A549 (cell line): Measurements from ENCODE around the gene C15orf62. TPM values are rescaled to one million over a fixed set of nuclear protein-coding genes. Genes with fewer than 3 reads are reported as not detected.

Experiments
- ATAC-seq, 2 experiments: fragments of 200-7000 bp in 1 of 2; fragments of >200 bp in 1 of 2; cut with Nextera tagmentation in 1 of 2; cut with Tn5 transposase in 1 of 2; 3 replicates each; pipeline versions ENCODE4 v1.8.0 to v1.9.1; 2018 to 2020; ENCODE audit warnings: mild to moderate bottlenecking in 1 of 2, moderate library complexity in 1 of 2
- CTCF ChIA-PET: fragments of 300-600 bp; sonication (Branson Sonifier 250); formaldehyde crosslinking; extraction: SDS; loops from one replicate; lab custom pipeline; 2021; ENCODE audit warnings: antibody characterized with exemption, inconsistent platforms; lab: Yijun Ruan, JAX
- POLR2A ChIA-PET: fragments of 350-600 bp; formaldehyde crosslinking; extraction: SDS; loops from one replicate; lab custom pipeline; 2021; ENCODE audit warnings: antibody characterized with exemption, inconsistent platforms; lab: Yijun Ruan, JAX
- DNase-seq, 2 experiments: peaks; one replicate each; pipeline versions ENCODE4 v3.0.0 to v3.0.0-alpha.2; 2011 to 2016; ENCODE audit warnings: low read depth in 1 of 2, low spot score in 1 of 2
- FAIRE-seq: peaks from 2 replicates; lab custom pipeline; 2011; peaks lifted over from hg19 to GRCh38; lab: Jason Lieb, UNC
- H3K27ac ChIP-seq, 2 experiments: fragments of >200 bp; sonication (Bioruptor Twin); formaldehyde crosslinking; 3 replicates each; pipeline ENCODE4 v1.5.1; 2016 to 2017
- H3K4me1 ChIP-seq: fragments of >200 bp; sonication (Bioruptor Twin); formaldehyde crosslinking; 3 replicates; pipeline ENCODE4 v1.6.1; 2016
- H3K4me2 ChIP-seq: fragments of >200 bp; sonication (Bioruptor Twin); formaldehyde crosslinking; 3 replicates; pipeline ENCODE4 v1.6.1; 2016
- H3K4me3 ChIP-seq: fragments of >200 bp; sonication (Bioruptor Twin); formaldehyde crosslinking; 3 replicates; pipeline ENCODE4 v1.5.1; 2016
- H3K9me3 ChIP-seq: fragments of >200 bp; sonication (Bioruptor Twin); formaldehyde crosslinking; 3 replicates; pipeline ENCODE4 v1.6.1; 2016
- BHLHE40 ChIP-seq: IDR thresholded peaks from 2 replicates; pipeline ENCODE4 v1.6.1; 2012; ENCODE audit warnings: low read depth, low read length, inconsistent platforms
- CBX2 ChIP-seq: fragments of 200-600 bp; sonication (generic); IDR thresholded peaks from 2 replicates; pipeline ENCODE4 v1.6.1; 2016; ENCODE audit warnings: low read depth, mild to moderate bottlenecking, borderline replicate concordance
- CHD2 ChIP-seq: fragments of 150-350 bp; IDR thresholded peaks from 2 replicates; pipeline ENCODE4 v1.6.1; 2014; ENCODE audit warnings: low read length; ENCODE audit not compliant: partially characterized antibody
- FOXS1 ChIP-seq: fragments of 250-450 bp; sonication (Bioruptor Pico); IDR thresholded peaks from 2 replicates; pipeline ENCODE4 v1.5.0; 2020; ENCODE audit warnings: mild to moderate bottlenecking, moderate library complexity
- GATA3 ChIP-seq: IDR thresholded peaks from 2 replicates; pipeline ENCODE4 v1.6.1; 2012; ENCODE audit warnings: borderline replicate concordance
- HES2 ChIP-seq: fragments of >200 bp; sonication (Bioruptor Twin); formaldehyde crosslinking; IDR thresholded peaks from 2 replicates; pipeline ENCODE4 v1.6.1; 2016
- HOXB13 ChIP-seq: fragments of 250-450 bp; sonication (Bioruptor Pico); IDR thresholded peaks from 2 replicates; pipeline ENCODE4 v1.5.0; 2020; ENCODE audit warnings: low read depth, mild to moderate bottlenecking, moderate library complexity
- JUNB ChIP-seq: fragments of >200 bp; sonication (Bioruptor Twin); formaldehyde crosslinking; IDR thresholded peaks from 2 replicates; pipeline ENCODE4 v1.6.1; 2016
- KDM1A ChIP-seq: fragments of 200-600 bp; sonication (generic); IDR thresholded peaks from 2 replicates; pipeline ENCODE4 v1.6.1; 2016; ENCODE audit warnings: low read depth, mild to moderate bottlenecking
- KDM5A ChIP-seq: fragments of 200-600 bp; sonication (generic); IDR thresholded peaks from 2 replicates; pipeline ENCODE4 v1.6.1; 2016; ENCODE audit warnings: antibody characterized with exemption, mild to moderate bottlenecking
- MAFK ChIP-seq: fragments of 450-650 bp; IDR thresholded peaks from 2 replicates; pipeline ENCODE4 v1.6.1; 2014; ENCODE audit not compliant: partially characterized antibody
- MYC ChIP-seq: IDR thresholded peaks from 2 replicates; pipeline ENCODE4 v1.6.1; 2012; ENCODE audit warnings: mild to moderate bottlenecking, inconsistent platforms, low read length, improper control_type of control experiment, borderline replicate concordance
- NPAS2 ChIP-seq: fragments of 250-450 bp; sonication (Bioruptor Pico); IDR thresholded peaks from 2 replicates; pipeline ENCODE4 v1.8.0; 2022; ENCODE audit warnings: mild to moderate bottlenecking, moderate library complexity, borderline replicate concordance
- PHF8 ChIP-seq: fragments of 200-600 bp; sonication (generic); IDR thresholded peaks from 2 replicates; pipeline ENCODE4 v1.6.1; 2016; ENCODE audit warnings: low read depth, mild to moderate bottlenecking, antibody characterized with exemption, moderate library complexity, borderline replicate concordance
- RARB ChIP-seq: fragments of 250-450 bp; sonication (Bioruptor Pico); IDR thresholded peaks from 2 replicates; pipeline ENCODE4 v1.8.0; 2021; ENCODE audit warnings: mild to moderate bottlenecking, moderate library complexity
- RCOR1 ChIP-seq: fragments of 150-350 bp; IDR thresholded peaks from 2 replicates; pipeline ENCODE4 v1.6.1; 2014; ENCODE audit warnings: antibody characterized with exemption, low read length, low read depth
- RNF2 ChIP-seq: fragments of 200-600 bp; sonication (generic); IDR thresholded peaks from 2 replicates; pipeline ENCODE4 v1.6.1; 2016; ENCODE audit warnings: low read depth, mild to moderate bottlenecking, antibody characterized with exemption, moderate library complexity, borderline replicate concordance
- SREBF2 ChIP-seq: fragments of 450-650 bp; IDR thresholded peaks from 2 replicates; pipeline ENCODE4 v1.6.1; 2014; ENCODE audit warnings: mild to moderate bottlenecking, moderate library complexity
- TFCP2L1 ChIP-seq: fragments of 250-450 bp; sonication (Bioruptor Pico); IDR thresholded peaks from 2 replicates; pipeline ENCODE4 v1.5.0; 2021; ENCODE audit warnings: mild to moderate bottlenecking
- USF2 ChIP-seq: fragments of 450-650 bp; IDR thresholded peaks from 2 replicates; pipeline ENCODE4 v1.6.1; 2014; ENCODE audit warnings: antibody characterized with exemption
- ZSCAN20 ChIP-seq: fragments of 250-450 bp; sonication (Bioruptor Pico); IDR thresholded peaks from 2 replicates; pipeline ENCODE4 v1.8.0; 2022; ENCODE audit warnings: mild to moderate bottlenecking, moderate library complexity
- WGBS: methylation state at CpG from one replicate; pipeline ENCODE4 v1.1.6; 2017; ENCODE audit errors: missing lambda C conversion rate; 5-methylcytosine and 5-hydroxymethylcytosine counted together
- polyA plus RNA-seq, 4 experiments: library from polyadenylated mRNA; depleted of rRNA in 3 of 4; stranded (reverse); fragments of >200 nt; fragmentation: RNase III in 1 of 4; extraction: RNeasy Plus Mini Kit Qiagen cat#74134 plus additional on column Dnase treatment in 1 of 4; gene quantifications; 2 replicates in 3 of 4; 3 replicates in 1 of 4; pipeline ENCODE4 v1.2.3, GENCODE V29; 2011 to 2017
- TF ChIP-seq, protein P1 (sequence below): IDR thresholded peaks from 2 replicates; pipeline ENCODE4 v1.6.1; 2012
- TF ChIP-seq, protein P2 (sequence below): fragments of >200 bp; sonication (Bioruptor Twin); formaldehyde crosslinking; IDR thresholded peaks from 3 replicates; pipeline ENCODE4 v1.6.1; 2016
- TF ChIP-seq, protein P3 (sequence below): fragments of 200-600 bp; sonication (generic); IDR thresholded peaks from 2 replicates; pipeline ENCODE4 v1.6.1; 2016; ENCODE audit warnings: antibody characterized with exemption, mild to moderate bottlenecking, moderate library complexity
- TF ChIP-seq, protein P4 (sequence below): IDR thresholded peaks from 2 replicates; pipeline ENCODE4 v1.6.1; 2012; ENCODE audit warnings: low read depth, borderline replicate concordance

Gene C15orf62
- polyA plus RNA-seq, 2 of the 4 experiments (the other 2 are of a cell fraction), result 0.10 to 0.13 TPM

DNA sequence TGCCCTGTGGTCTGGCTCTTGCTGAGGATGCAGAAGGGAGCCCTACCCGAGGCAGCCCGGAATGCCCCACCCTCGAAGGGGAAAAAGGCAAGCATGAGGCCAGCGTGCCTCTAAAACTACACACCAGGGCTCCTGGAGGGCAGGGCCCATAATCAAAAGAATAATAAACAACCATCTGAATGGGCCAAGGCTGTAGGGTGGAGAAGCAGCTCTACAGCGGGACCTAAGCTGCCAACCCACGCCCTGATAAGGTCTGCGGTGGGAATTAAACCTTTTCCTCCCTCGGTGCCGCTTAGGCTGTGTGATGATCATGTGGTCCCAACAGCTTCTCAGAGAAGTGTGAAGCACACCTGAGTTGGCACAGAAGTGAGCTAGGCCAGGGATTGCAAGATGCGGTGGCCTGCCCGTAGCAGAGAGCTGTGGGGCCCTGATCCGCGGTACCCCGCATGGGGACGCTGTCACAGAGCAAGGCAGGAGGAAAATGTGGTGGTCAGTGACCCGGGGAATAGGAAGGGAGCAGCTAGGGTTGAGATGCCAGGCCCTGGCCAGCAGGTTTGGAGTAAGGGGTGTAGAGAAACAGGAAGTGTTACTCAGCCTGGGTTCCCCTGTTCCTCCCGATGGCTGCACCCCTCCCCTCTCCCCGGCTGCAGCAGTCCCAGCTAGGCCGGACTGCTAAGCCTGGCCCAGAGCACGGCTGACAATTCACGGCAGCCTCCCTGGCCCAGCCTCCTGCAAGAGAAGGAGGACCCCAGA, 1.1 kb upstream of the C15orf62 start:
- ChIA-PET POLR2A (no interaction called here), CTCF (interaction anchor here (0.6 to 6.1 kb wide), 6 partner anchors 9 to 91 kb away, joined by 3 to 40 read pairs (median 6); no protein-coding TSS in a partner anchor)
- Histone ChIP-seq H3K4me2 (no peak overlapping the region), H3K4me3 (no peak overlapping the region), H3K4me1 (peaks cover 14% of the 10 kb centered on the region; the same call in 2 of the 3 replicates), H3K27ac (no peak overlapping the region)
- DNase-seq, result no peak
- WGBS, result 87% methylated on average over 17 of the region's 21 CpGs
- ATAC-seq, result no peak
- no peak for FAIRE-seq
- TF ChIP-seq HES2 (no peak), USF2 (no peak), CHD2 (no peak), MAFK (no peak), KDM1A (no peak), CBX2 (no peak), ZSCAN20 (CRISPR knock-in tag) (no peak)
- TF ChIP-seq, all 56 proteins: peak for 0
- no peaks in the 10 kb centered on the region for H3K9me3 ChIP-seq

GRCh38 chr15:40770147-40770721, 454 bp downstream of the C15orf62 start:
- ChIA-PET CTCF (interaction anchor here (0.6 to 2.9 kb wide), 5 partner anchors 12 to 329 kb away, joined by 3 to 19 read pairs (median 4); no protein-coding TSS in a partner anchor), POLR2A (no interaction called here)
- ATAC-seq, result no peak
- WGBS, result 98% methylated on average over 3 of the region's 17 CpGs
- no peak overlapping the region for H3K4me3 ChIP-seq
- no peak overlapping the region for H3K27ac ChIP-seq
- H3K9me3 ChIP-seq, result no peaks in the 10 kb centered on the region
- no peak for TF ChIP-seq TFCP2L1 (CRISPR knock-in tag)
- no peak for TF ChIP-seq FOXS1
- no peak for TF ChIP-seq BHLHE40
- TF ChIP-seq KDM1A, result no peak
- no peak for TF ChIP-seq RCOR1
- TF ChIP-seq JUNB, result no peak
- TF ChIP-seq MYC, result no peak
- TF ChIP-seq SREBF2, result no peak
- no peak overlapping the region for H3K4me2 ChIP-seq
- FAIRE-seq, result no peak
- peaks cover 3% of the 10 kb centered on the region; the same call in 2 of the 3 replicates for H3K4me1 ChIP-seq
- no peak for DNase-seq

DNA sequence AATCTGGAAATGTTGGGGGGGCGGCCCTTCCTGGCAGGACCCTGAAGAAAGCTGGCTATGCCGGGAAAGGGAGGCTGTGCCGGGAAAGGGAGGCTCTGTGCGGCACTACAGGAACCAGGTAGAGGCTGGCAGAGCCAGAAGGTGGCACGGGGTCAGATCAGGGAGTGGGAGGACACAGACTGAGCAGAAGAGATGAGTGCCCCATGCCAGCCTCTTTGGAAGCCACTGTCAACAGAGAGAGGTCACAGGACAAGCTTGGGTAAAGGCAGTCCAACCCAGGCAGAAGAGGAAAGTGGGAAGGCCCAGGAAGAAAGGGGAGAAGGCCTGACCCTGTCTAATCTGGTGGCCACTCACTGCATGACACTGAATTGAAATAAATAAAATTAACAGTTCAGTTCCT, 1.5 kb downstream of the C15orf62 start:
- FAIRE-seq, result no peak
- peaks cover 3% of the 10 kb centered on the region; the same call in 1 of the 3 replicates for H3K4me1 ChIP-seq
- WGBS, result 95% methylated on average over 5 of the region's 5 CpGs
- TF ChIP-seq KDM5A, result no peak
- no peak for TF ChIP-seq PHF8
- TF ChIP-seq, protein P1, sequence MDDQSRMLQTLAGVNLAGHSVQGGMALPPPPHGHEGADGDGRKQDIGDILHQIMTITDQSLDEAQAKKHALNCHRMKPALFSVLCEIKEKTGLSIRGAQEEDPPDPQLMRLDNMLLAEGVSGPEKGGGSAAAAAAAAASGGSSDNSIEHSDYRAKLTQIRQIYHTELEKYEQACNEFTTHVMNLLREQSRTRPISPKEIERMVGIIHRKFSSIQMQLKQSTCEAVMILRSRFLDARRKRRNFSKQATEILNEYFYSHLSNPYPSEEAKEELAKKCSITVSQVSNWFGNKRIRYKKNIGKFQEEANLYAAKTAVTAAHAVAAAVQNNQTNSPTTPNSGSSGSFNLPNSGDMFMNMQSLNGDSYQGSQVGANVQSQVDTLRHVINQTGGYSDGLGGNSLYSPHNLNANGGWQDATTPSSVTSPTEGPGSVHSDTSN, result no peak
- no peak for TF ChIP-seq NPAS2
- no peak for TF ChIP-seq SREBF2
- TF ChIP-seq, protein P2, sequence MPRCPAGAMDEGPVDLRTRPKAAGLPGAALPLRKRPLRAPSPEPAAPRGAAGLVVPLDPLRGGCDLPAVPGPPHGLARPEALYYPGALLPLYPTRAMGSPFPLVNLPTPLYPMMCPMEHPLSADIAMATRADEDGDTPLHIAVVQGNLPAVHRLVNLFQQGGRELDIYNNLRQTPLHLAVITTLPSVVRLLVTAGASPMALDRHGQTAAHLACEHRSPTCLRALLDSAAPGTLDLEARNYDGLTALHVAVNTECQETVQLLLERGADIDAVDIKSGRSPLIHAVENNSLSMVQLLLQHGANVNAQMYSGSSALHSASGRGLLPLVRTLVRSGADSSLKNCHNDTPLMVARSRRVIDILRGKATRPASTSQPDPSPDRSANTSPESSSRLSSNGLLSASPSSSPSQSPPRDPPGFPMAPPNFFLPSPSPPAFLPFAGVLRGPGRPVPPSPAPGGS, result no peak
- TF ChIP-seq TFCP2L1 (CRISPR knock-in tag), result no peak
- TF ChIP-seq, protein P3, sequence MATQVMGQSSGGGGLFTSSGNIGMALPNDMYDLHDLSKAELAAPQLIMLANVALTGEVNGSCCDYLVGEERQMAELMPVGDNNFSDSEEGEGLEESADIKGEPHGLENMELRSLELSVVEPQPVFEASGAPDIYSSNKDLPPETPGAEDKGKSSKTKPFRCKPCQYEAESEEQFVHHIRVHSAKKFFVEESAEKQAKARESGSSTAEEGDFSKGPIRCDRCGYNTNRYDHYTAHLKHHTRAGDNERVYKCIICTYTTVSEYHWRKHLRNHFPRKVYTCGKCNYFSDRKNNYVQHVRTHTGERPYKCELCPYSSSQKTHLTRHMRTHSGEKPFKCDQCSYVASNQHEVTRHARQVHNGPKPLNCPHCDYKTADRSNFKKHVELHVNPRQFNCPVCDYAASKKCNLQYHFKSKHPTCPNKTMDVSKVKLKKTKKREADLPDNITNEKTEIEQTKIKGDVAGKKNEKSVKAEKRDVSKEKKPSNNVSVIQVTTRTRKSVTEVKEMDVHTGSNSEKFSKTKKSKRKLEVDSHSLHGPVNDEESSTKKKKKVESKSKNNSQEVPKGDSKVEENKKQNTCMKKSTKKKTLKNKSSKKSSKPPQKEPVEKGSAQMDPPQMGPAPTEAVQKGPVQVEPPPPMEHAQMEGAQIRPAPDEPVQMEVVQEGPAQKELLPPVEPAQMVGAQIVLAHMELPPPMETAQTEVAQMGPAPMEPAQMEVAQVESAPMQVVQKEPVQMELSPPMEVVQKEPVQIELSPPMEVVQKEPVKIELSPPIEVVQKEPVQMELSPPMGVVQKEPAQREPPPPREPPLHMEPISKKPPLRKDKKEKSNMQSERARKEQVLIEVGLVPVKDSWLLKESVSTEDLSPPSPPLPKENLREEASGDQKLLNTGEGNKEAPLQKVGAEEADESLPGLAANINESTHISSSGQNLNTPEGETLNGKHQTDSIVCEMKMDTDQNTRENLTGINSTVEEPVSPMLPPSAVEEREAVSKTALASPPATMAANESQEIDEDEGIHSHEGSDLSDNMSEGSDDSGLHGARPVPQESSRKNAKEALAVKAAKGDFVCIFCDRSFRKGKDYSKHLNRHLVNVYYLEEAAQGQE, result no peak
- no peak for TF ChIP-seq RNF2
- no peak for TF ChIP-seq GATA3
- TF ChIP-seq HOXB13 (CRISPR knock-in tag), result no peak
- TF ChIP-seq RARB (CRISPR knock-in tag), result no peak
- TF ChIP-seq, protein P4, sequence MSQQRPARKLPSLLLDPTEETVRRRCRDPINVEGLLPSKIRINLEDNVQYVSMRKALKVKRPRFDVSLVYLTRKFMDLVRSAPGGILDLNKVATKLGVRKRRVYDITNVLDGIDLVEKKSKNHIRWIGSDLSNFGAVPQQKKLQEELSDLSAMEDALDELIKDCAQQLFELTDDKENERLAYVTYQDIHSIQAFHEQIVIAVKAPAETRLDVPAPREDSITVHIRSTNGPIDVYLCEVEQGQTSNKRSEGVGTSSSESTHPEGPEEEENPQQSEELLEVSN, result no peak

More for the DNA sequence above, 1.5 kb downstream of the C15orf62 start:
- Histone ChIP-seq H3K4me3 (no peak overlapping the region), H3K4me2 (no peak overlapping the region), H3K27ac (no peak overlapping the region), H3K9me3 (no peaks in the 10 kb centered on the region)
- POLR2A ChIA-PET, result no interaction called here
- no peak for DNase-seq
- ATAC-seq, result no peak
- CTCF ChIA-PET, result interaction anchor here (1.1 to 2.8 kb wide), 2 partner anchors 11 to 181 kb away, joined by 4 to 12 read pairs; no protein-coding TSS in a partner anchor
